Adrenal gland (tissue), 5 donors: Measurements from ENCODE around the gene RFX7.

Source experiments
- POLR2A ChIP-seq, 2 donors: fragments of 450-650 bp; IDR thresholded peaks; one replicate each; pipeline ENCODE4 v1.6.1; 2017; ENCODE audit warnings: antibody characterized with exemption in 2 of 2, mild to moderate bottlenecking in 2 of 2, moderate library complexity in 1 of 2
- TF ChIP-seq, protein P1 (sequence below), 6 experiments: fragments of 450-650 bp in 4 of 6; fragments of 200-600 bp in 2 of 6; sonication (generic) in 1 of 6; IDR thresholded peaks; 1 replicate in 5 of 6; 2 replicates in 1 of 6; pipeline versions ENCODE4 v1.5.1 to v1.8.0; 2016 to 2021; ENCODE audit warnings: antibody characterized with exemption in 6 of 6, mild to moderate bottlenecking in 2 of 6, moderate library complexity in 1 of 6
- donor health status: DM: no; HTN: no; CAD: no.

DNA sequence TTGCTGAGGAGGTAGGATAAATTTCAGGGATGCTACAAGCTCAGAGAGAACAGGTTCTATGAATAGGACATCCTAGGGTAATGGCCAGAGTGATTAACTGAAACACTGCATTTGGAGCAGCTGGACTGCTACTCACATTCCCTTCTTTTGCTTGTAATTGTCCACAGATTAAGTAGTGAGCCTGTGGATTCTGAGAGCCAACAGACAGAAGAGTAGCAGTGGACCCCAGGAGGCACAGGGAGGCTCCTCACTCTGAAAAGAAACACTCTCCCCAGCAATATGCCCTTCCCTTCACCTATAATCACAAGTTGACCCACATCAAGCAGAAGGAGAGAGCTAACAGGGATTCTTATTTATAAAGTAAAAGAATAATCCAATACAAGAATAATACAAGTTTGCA, 10.6 kb upstream of the RFX7 start:
- TF ChIP-seq, protein P1, sequence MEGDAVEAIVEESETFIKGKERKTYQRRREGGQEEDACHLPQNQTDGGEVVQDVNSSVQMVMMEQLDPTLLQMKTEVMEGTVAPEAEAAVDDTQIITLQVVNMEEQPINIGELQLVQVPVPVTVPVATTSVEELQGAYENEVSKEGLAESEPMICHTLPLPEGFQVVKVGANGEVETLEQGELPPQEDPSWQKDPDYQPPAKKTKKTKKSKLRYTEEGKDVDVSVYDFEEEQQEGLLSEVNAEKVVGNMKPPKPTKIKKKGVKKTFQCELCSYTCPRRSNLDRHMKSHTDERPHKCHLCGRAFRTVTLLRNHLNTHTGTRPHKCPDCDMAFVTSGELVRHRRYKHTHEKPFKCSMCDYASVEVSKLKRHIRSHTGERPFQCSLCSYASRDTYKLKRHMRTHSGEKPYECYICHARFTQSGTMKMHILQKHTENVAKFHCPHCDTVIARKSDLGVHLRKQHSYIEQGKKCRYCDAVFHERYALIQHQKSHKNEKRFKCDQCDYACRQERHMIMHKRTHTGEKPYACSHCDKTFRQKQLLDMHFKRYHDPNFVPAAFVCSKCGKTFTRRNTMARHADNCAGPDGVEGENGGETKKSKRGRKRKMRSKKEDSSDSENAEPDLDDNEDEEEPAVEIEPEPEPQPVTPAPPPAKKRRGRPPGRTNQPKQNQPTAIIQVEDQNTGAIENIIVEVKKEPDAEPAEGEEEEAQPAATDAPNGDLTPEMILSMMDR (IDR thresholded peaks at IDR 0.05) = no peak
- TF ChIP-seq POLR2A (IDR thresholded peaks at IDR 0.05) = no peak
